Upper lobe of left lung (tissue), 4 donors: ENCODE results near the gene VDAC1.

Experiments used
- CTCF ChIP-seq, 6 experiments: fragments of 450-650 bp in 4 of 6; fragments of 200-600 bp in 2 of 6; sonication (generic) in 2 of 6; IDR thresholded peaks; one replicate each; pipeline ENCODE4 v1.5.1; 2016 to 2019; ENCODE audit warnings: antibody characterized with exemption in 6 of 6
- EP300 ChIP-seq, 4 donors: sonication (generic); formaldehyde crosslinking; IDR thresholded peaks; one replicate each; pipeline ENCODE4 v1.5.1; 2017; ENCODE audit warnings: antibody characterized with exemption in 4 of 4, control low read depth in 2 of 4
- POLR2A ChIP-seq, 4 donors: fragments of 450-650 bp; IDR thresholded peaks; one replicate each; pipeline ENCODE4 v1.5.1; 2016 to 2017; ENCODE audit warnings: antibody characterized with exemption in 4 of 4, mild to moderate bottlenecking in 2 of 4
- POLR2AphosphoS5 ChIP-seq, 2 donors: sonication (generic); formaldehyde crosslinking; IDR thresholded peaks; one replicate each; pipeline ENCODE4 v1.5.1; 2017; ENCODE audit warnings: antibody characterized with exemption in 2 of 2

DNA sequence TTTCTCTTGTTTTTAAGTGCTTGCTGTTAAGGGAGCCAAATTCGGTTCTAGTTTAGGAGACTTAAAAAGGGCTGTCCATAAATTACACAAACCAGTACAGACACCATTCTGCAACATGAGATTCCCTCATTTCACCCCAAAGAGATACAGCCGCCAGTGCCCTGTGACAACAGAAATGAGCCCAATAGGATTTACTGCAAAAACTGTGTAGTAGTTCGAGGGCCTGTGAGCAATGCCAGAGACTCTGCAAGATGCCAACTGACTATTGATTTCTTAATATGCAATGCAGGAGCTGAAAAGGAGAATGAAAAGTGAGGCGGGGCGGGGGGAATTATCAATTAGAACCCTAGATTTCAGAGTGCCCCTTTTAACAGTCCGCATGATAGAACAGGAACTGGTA is 30.6 kb downstream of the VDAC1 start:
- TF ChIP-seq CTCF (IDR thresholded peaks at IDR 0.05) (no peak), POLR2A (IDR thresholded peaks at IDR 0.05) (no peak), POLR2AphosphoS5 (IDR thresholded peaks at IDR 0.05) (no peak), EP300 (IDR thresholded peaks at IDR 0.05) (no peak)
